Measurements from ENCODE around the gene PFKM. TPM values are rescaled to one million over a fixed set of nuclear protein-coding genes. Genes with fewer than 3 reads are reported as not detected.
"Not testable (repeated sequence)": the region's sequence is repeated elsewhere in the genome, so short reads cannot be mapped to it uniquely, and the experiment has no call there.

The PFKM gene
- polyA plus RNA-seq, 1 donor = 41.9 TPM

- Histone ChIP-seq H3K27ac (ENCODE audit: low read length) (no peak overlapping the region), H3K9me3 (ENCODE audit: control insufficient read depth, low read depth, low read length) (no peaks in the 10 kb centered on the region), H3K4me1 (ENCODE audit: control insufficient read depth, insufficient read depth, low read length) (peaks cover 13% of the 10 kb centered on the region), H3K27me3 (ENCODE audit: control insufficient read depth, insufficient read depth, low read length) (no peaks in the 10 kb centered on the region), H3K36me3 (ENCODE audit: control insufficient read depth, insufficient read depth, low read length) (no peaks in the 10 kb centered on the region), H3K4me3 (ENCODE audit: low read length) (no peak overlapping the region)
- WGBS (ENCODE audit: insufficient coverage, low lambda C conversion rate) = no CpG with 5 or more reads among the region's 1 CpG
- DNase-seq = no peak
Measured at GRCh38 chr12:48110691-48111311, 8.4 kb upstream of the PFKM start.

- H3K27ac ChIP-seq (ENCODE audit: low read length); H3K36me3 ChIP-seq (ENCODE audit: control insufficient read depth, insufficient read depth, low read length); H3K4me3 ChIP-seq (ENCODE audit: low read length); H3K27me3 ChIP-seq (ENCODE audit: control insufficient read depth, insufficient read depth, low read length); H3K9me3 ChIP-seq (ENCODE audit: control insufficient read depth, low read depth, low read length); DNase-seq: not testable (repeated sequence)
- peaks cover 13% of the 10 kb centered on the region for H3K4me1 ChIP-seq (ENCODE audit: control insufficient read depth, insufficient read depth, low read length)
- 92% methylated on average over 2 of the region's 5 CpGs for WGBS (ENCODE audit: insufficient coverage, low lambda C conversion rate)
Measured at GRCh38 chr12:48111312-48111693, 7.9 kb upstream of the PFKM start.

GRCh38 chr12:48115957-48116356 lies 3.2 kb upstream of the PFKM start:
- no peaks in the 10 kb centered on the region for H3K27me3 ChIP-seq (ENCODE audit: control insufficient read depth, insufficient read depth, low read length)
- H3K36me3 ChIP-seq (ENCODE audit: control insufficient read depth, insufficient read depth, low read length) = no peaks in the 10 kb centered on the region
- 100% methylated on average over 1 of the region's 1 CpG for WGBS (ENCODE audit: insufficient coverage, low lambda C conversion rate)

GRCh38 chr12:48118284-48118871 lies 786 bp upstream of the PFKM start:
- Histone ChIP-seq H3K9me3 (ENCODE audit: control insufficient read depth, low read depth, low read length) (no peaks in the 10 kb centered on the region), H3K4me1 (ENCODE audit: control insufficient read depth, insufficient read depth, low read length) (peaks cover 8% of the 10 kb centered on the region), H3K36me3 (ENCODE audit: control insufficient read depth, insufficient read depth, low read length) (peaks cover 5% of the 10 kb centered on the region), H3K27me3 (ENCODE audit: control insufficient read depth, insufficient read depth, low read length) (no peaks in the 10 kb centered on the region), H3K27ac (ENCODE audit: low read length) (peak overlapping the region; percentile 41), H3K4me3 (ENCODE audit: low read length) (peak overlapping the region; percentile 68)
- DNase-seq = peak in 1 of 2 donors; percentile 29
- 17% methylated on average over 1 of the region's 3 CpGs for WGBS (ENCODE audit: insufficient coverage, low lambda C conversion rate)

More at GRCh38 chr12:48115957-48116356, 3.2 kb upstream of the PFKM start:
- no peaks in the 10 kb centered on the region for H3K9me3 ChIP-seq (ENCODE audit: control insufficient read depth, low read depth, low read length)
- no peak overlapping the region for H3K4me3 ChIP-seq (ENCODE audit: low read length)
- no peak overlapping the region for H3K27ac ChIP-seq (ENCODE audit: low read length)
- DNase-seq = no peak
- peaks cover 5% of the 10 kb centered on the region for H3K4me1 ChIP-seq (ENCODE audit: control insufficient read depth, insufficient read depth, low read length)

GRCh38 chr12:48119834-48120195 lies 651 bp downstream of the PFKM start:
- no peak for DNase-seq
- H3K36me3 ChIP-seq (ENCODE audit: control insufficient read depth, insufficient read depth, low read length) = peaks cover 9% of the 10 kb centered on the region
- H3K27ac ChIP-seq (ENCODE audit: low read length) = peak overlapping the region; percentile 41
- no peaks in the 10 kb centered on the region for H3K27me3 ChIP-seq (ENCODE audit: control insufficient read depth, insufficient read depth, low read length)
- H3K9me3 ChIP-seq (ENCODE audit: control insufficient read depth, low read depth, low read length) = no peaks in the 10 kb centered on the region
- peaks cover 8% of the 10 kb centered on the region for H3K4me1 ChIP-seq (ENCODE audit: control insufficient read depth, insufficient read depth, low read length)
- WGBS (ENCODE audit: insufficient coverage, low lambda C conversion rate) = 6% methylated on average over 3 of the region's 5 CpGs
- H3K4me3 ChIP-seq (ENCODE audit: low read length) = peak overlapping the region; percentile 68

- no peak for DNase-seq
- 100% methylated on average over 1 of the region's 1 CpG for WGBS (ENCODE audit: insufficient coverage, low lambda C conversion rate)
- Histone ChIP-seq H3K27me3 (ENCODE audit: control insufficient read depth, insufficient read depth, low read length) (no peaks in the 10 kb centered on the region), H3K36me3 (ENCODE audit: control insufficient read depth, insufficient read depth, low read length) (peaks cover 19% of the 10 kb centered on the region), H3K27ac (ENCODE audit: low read length) (no peak overlapping the region), H3K4me1 (ENCODE audit: control insufficient read depth, insufficient read depth, low read length) (peaks cover 8% of the 10 kb centered on the region), H3K9me3 (ENCODE audit: control insufficient read depth, low read depth, low read length) (no peaks in the 10 kb centered on the region), H3K4me3 (ENCODE audit: low read length) (no peak overlapping the region)
Measured at GRCh38 chr12:48121522-48121921, 2.4 kb downstream of the PFKM start.

- DNase-seq = peak; percentile 12 to 54
- Histone ChIP-seq H3K4me1 (ENCODE audit: control insufficient read depth, insufficient read depth, low read length) (peaks cover 8% of the 10 kb centered on the region), H3K4me3 (ENCODE audit: low read length) (no peak overlapping the region), H3K27ac (ENCODE audit: low read length) (no peak overlapping the region), H3K36me3 (ENCODE audit: control insufficient read depth, insufficient read depth, low read length) (peaks cover 23% of the 10 kb centered on the region), H3K9me3 (ENCODE audit: control insufficient read depth, low read depth, low read length) (no peaks in the 10 kb centered on the region), H3K27me3 (ENCODE audit: control insufficient read depth, insufficient read depth, low read length) (no peaks in the 10 kb centered on the region)
- WGBS (ENCODE audit: insufficient coverage, low lambda C conversion rate) = 60% methylated on average over 1 of the region's 2 CpGs
Measured at GRCh38 chr12:48122065-48122834, 3.1 kb downstream of the PFKM start.

- WGBS (ENCODE audit: insufficient coverage, low lambda C conversion rate) = 60% methylated on average over 2 of the region's 4 CpGs
- Histone ChIP-seq H3K27me3 (ENCODE audit: control insufficient read depth, insufficient read depth, low read length) (no peaks in the 10 kb centered on the region), H3K27ac (ENCODE audit: low read length) (no peak overlapping the region), H3K36me3 (ENCODE audit: control insufficient read depth, insufficient read depth, low read length) (peaks cover 30% of the 10 kb centered on the region), H3K4me3 (ENCODE audit: low read length) (no peak overlapping the region), H3K4me1 (ENCODE audit: control insufficient read depth, insufficient read depth, low read length) (peaks cover 8% of the 10 kb centered on the region), H3K9me3 (ENCODE audit: control insufficient read depth, low read depth, low read length) (no peaks in the 10 kb centered on the region)
- DNase-seq = no peak
Measured at GRCh38 chr12:48123169-48123568, 4.0 kb downstream of the PFKM start.

- WGBS (ENCODE audit: insufficient coverage, low lambda C conversion rate) = 93% methylated on average over 2 of the region's 5 CpGs
- H3K27ac ChIP-seq (ENCODE audit: low read length) = not testable (repeated sequence)
- H3K36me3 ChIP-seq (ENCODE audit: control insufficient read depth, insufficient read depth, low read length) = peaks cover 41% of the 10 kb centered on the region
Measured at GRCh38 chr12:48125542-48125941, 6.4 kb downstream of the PFKM start.

GRCh38 chr12:48125985-48126384 lies 6.8 kb downstream of the PFKM start:
- WGBS (ENCODE audit: insufficient coverage, low lambda C conversion rate) = 100% methylated on average over 1 of the region's 4 CpGs
- Histone ChIP-seq H3K4me3 (ENCODE audit: low read length) (no peak overlapping the region), H3K4me1 (ENCODE audit: control insufficient read depth, insufficient read depth, low read length) (peaks cover 3% of the 10 kb centered on the region), H3K9me3 (ENCODE audit: control insufficient read depth, low read depth, low read length) (no peaks in the 10 kb centered on the region), H3K27me3 (ENCODE audit: control insufficient read depth, insufficient read depth, low read length) (no peaks in the 10 kb centered on the region), H3K36me3 (ENCODE audit: control insufficient read depth, insufficient read depth, low read length) (peaks cover 44% of the 10 kb centered on the region), H3K27ac (ENCODE audit: low read length) (no peak overlapping the region)
- no peak for DNase-seq

More at GRCh38 chr12:48125542-48125941, 6.4 kb downstream of the PFKM start:
- H3K4me1 ChIP-seq (ENCODE audit: control insufficient read depth, insufficient read depth, low read length); H3K9me3 ChIP-seq (ENCODE audit: control insufficient read depth, low read depth, low read length); H3K27me3 ChIP-seq (ENCODE audit: control insufficient read depth, insufficient read depth, low read length); H3K4me3 ChIP-seq (ENCODE audit: low read length); DNase-seq: not testable (repeated sequence)

Measured in large intestine (tissue), 3 donors.